ENCODE data around the gene MRTFA.

DNA sequence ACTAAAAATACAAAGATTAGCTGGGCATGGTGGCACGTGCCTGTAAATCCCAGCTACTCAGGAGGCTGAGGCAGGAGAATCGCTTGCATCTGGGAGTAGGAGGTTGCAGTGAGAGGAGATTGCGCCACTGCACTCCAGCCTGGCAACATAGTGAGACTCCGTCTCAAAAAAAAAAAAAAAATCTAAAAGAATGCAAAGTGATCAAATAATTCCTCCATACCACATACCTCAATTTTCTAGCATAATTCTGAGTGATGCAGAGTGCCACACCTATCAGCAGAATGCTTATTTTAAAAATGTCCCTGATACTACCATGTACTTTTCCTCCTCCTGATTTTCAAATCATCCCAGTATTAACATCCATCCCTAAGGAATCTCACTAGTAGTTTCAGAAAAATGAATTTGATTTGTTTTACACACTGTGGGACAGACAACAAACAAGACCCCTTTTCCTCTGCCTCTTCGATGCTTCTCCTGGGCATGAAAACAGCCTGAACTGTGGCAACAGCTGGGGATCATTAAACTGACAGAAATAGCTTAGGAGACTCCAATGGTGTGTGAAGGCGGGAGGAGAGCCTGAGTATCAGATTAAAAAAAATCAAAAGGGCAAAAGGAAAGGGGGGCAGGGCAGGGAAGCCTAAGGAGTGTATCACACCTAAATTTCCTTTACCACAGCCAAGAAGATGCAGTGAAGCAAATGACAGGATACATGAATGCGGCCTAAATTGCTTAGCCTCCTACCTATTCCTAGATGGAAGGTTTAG, 151.4 kb downstream of the MRTFA start:
- TF ChIP-seq HNF4A (conservative IDR thresholded peaks at IDR 0.05) = no peak
- TF ChIP-seq, protein P1, sequence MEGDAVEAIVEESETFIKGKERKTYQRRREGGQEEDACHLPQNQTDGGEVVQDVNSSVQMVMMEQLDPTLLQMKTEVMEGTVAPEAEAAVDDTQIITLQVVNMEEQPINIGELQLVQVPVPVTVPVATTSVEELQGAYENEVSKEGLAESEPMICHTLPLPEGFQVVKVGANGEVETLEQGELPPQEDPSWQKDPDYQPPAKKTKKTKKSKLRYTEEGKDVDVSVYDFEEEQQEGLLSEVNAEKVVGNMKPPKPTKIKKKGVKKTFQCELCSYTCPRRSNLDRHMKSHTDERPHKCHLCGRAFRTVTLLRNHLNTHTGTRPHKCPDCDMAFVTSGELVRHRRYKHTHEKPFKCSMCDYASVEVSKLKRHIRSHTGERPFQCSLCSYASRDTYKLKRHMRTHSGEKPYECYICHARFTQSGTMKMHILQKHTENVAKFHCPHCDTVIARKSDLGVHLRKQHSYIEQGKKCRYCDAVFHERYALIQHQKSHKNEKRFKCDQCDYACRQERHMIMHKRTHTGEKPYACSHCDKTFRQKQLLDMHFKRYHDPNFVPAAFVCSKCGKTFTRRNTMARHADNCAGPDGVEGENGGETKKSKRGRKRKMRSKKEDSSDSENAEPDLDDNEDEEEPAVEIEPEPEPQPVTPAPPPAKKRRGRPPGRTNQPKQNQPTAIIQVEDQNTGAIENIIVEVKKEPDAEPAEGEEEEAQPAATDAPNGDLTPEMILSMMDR (IDR thresholded peaks at IDR 0.05; ENCODE audit: low read depth, low read length, missing input control) = no peak
- no peak for TF ChIP-seq GABPA (IDR thresholded peaks at IDR 0.05 in 1 of 2, conservative IDR thresholded peaks at IDR 0.05 in 1 of 2)
- TF ChIP-seq RXRA (IDR thresholded peaks at IDR 0.05) = no peak
- TF ChIP-seq FOXA1 (IDR thresholded peaks at IDR 0.05) = no peak
- no peak for TF ChIP-seq YY1 (IDR thresholded peaks at IDR 0.05)
- TF ChIP-seq TAF1 (conservative IDR thresholded peaks at IDR 0.05) = no peak
- no peak for TF ChIP-seq FOXA2 (IDR thresholded peaks at IDR 0.05)
- TF ChIP-seq, protein P2, sequence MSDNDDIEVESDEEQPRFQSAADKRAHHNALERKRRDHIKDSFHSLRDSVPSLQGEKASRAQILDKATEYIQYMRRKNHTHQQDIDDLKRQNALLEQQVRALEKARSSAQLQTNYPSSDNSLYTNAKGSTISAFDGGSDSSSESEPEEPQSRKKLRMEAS (IDR thresholded peaks at IDR 0.05) = no peak
